H9 (cell line): Measurements from ENCODE around the gene P2RX7. TPM values are rescaled to one million over a fixed set of nuclear protein-coding genes. Genes with fewer than 3 reads are reported as not detected.
A peak's percentile ranks its signal among the peaks of the same experiment; 100 is the strongest.

ENCODE experiments used
- DNase-seq: peaks from one replicate; pipeline ENCODE4 v3.0.0-alpha.2; 2017
- H2AFZ ChIP-seq: one replicate; pipeline ENCODE4 v1.6.1; 2013; ENCODE audit warnings: mild to moderate bottlenecking, low read length, control low read depth, moderate library complexity
- H2AK5ac ChIP-seq: 2 replicates; pipeline ENCODE4 v1.6.1; 2013; ENCODE audit warnings: low read length, control low read depth, mixed read lengths; ENCODE audit not compliant: insufficient read length
- H2BK120ac ChIP-seq: one replicate; pipeline ENCODE4 v1.6.1; 2013; ENCODE audit warnings: low read depth, mild to moderate bottlenecking, low read length, control low read depth, inconsistent platforms; ENCODE audit not compliant: poor library complexity, severe bottlenecking
- H2BK12ac ChIP-seq: 2 replicates; pipeline ENCODE4 v1.6.1; 2013; ENCODE audit warnings: low read length, control low read depth, mixed read lengths, low read depth; ENCODE audit not compliant: insufficient read length
- H2BK15ac ChIP-seq: 2 replicates; pipeline ENCODE4 v1.6.1; 2013; ENCODE audit warnings: low read depth, low read length, control low read depth
- H2BK20ac ChIP-seq: one replicate; pipeline ENCODE4 v1.6.1; 2013; ENCODE audit warnings: low read depth, mild to moderate bottlenecking, low read length, control low read depth, inconsistent platforms; ENCODE audit not compliant: poor library complexity, severe bottlenecking
- H2BK5ac ChIP-seq: 2 replicates; pipeline ENCODE4 v1.6.1; 2013; ENCODE audit warnings: low read length, control low read depth, mixed read lengths; ENCODE audit not compliant: insufficient read length
- H3K14ac ChIP-seq: 2 replicates; pipeline ENCODE4 v1.6.1; 2013; ENCODE audit warnings: low read length, control low read depth; ENCODE audit not compliant: insufficient read depth
- H3K18ac ChIP-seq: 2 replicates; pipeline ENCODE4 v1.6.1; 2013; ENCODE audit warnings: low read depth, mild to moderate bottlenecking, mixed read lengths, low read length, control low read depth; ENCODE audit not compliant: insufficient read length
- H3K23ac ChIP-seq: 2 replicates; pipeline ENCODE4 v1.6.1; 2013; ENCODE audit warnings: low read length, control low read depth, mixed read lengths, low read depth; ENCODE audit not compliant: insufficient read length
- H3K23me2 ChIP-seq: 2 replicates; pipeline ENCODE4 v1.6.1; 2013; ENCODE audit warnings: low read depth, mild to moderate bottlenecking, mixed read lengths, low read length, control low read depth; ENCODE audit not compliant: insufficient read length, poor library complexity, severe bottlenecking
- H3K27ac ChIP-seq: 2 replicates; pipeline ENCODE4 v1.5.1; 2013; ENCODE audit warnings: low read length, control low read depth, mixed read lengths, low read depth; ENCODE audit not compliant: insufficient read length
- H3K27me3 ChIP-seq: 2 replicates; pipeline ENCODE4 v1.6.1; 2013; ENCODE audit warnings: low read length, control low read depth, inconsistent platforms; ENCODE audit not compliant: insufficient read depth
- H3K4ac ChIP-seq: 2 replicates; pipeline ENCODE4 v1.6.1; 2013; ENCODE audit warnings: low read depth, mild to moderate bottlenecking, control low read depth, inconsistent platforms, low read length, moderate library complexity
- H3K4me1 ChIP-seq: 2 replicates; pipeline ENCODE4 v1.6.1; 2013; ENCODE audit warnings: low read length, control low read depth, inconsistent platforms; ENCODE audit not compliant: insufficient read depth
- H3K4me2 ChIP-seq: 2 replicates; pipeline ENCODE4 v1.6.1; 2013; ENCODE audit warnings: low read length, control low read depth, mixed read lengths; ENCODE audit not compliant: insufficient read length, insufficient read depth
- H3K56ac ChIP-seq: 2 replicates; pipeline ENCODE4 v1.6.1; 2013; ENCODE audit warnings: low read depth, mild to moderate bottlenecking, mixed read lengths, low read length, control low read depth; ENCODE audit not compliant: insufficient read length
- H3K79me1 ChIP-seq: 2 replicates; pipeline ENCODE4 v1.6.1; 2013; ENCODE audit warnings: low read depth, mild to moderate bottlenecking, moderate library complexity, low read length, control low read depth, inconsistent platforms; ENCODE audit not compliant: insufficient read depth, poor library complexity, severe bottlenecking
- H3K79me2 ChIP-seq: 2 replicates; pipeline ENCODE4 v1.6.1; 2013; ENCODE audit warnings: low read length, control low read depth, inconsistent platforms; ENCODE audit not compliant: insufficient read depth
- H3K9ac ChIP-seq: 2 replicates; pipeline ENCODE4 v1.6.1; 2013; ENCODE audit warnings: low read length, control low read depth, mixed read lengths; ENCODE audit not compliant: insufficient read length; ENCODE audit errors: extremely low read depth
- H3K9me3 ChIP-seq: one replicate; pipeline ENCODE4 v1.6.1; 2013; ENCODE audit warnings: low read depth, low read length, inconsistent platforms; ENCODE audit not compliant: control insufficient read depth
- H3T11ph ChIP-seq: one replicate; pipeline ENCODE4 v1.6.1; 2013; ENCODE audit warnings: mild to moderate bottlenecking, low read length, control low read depth, inconsistent platforms
- H4K20me1 ChIP-seq: one replicate; pipeline ENCODE4 v1.6.1; 2013; ENCODE audit not compliant: control insufficient read depth, insufficient read length, insufficient read depth
- H4K5ac ChIP-seq: 2 replicates; pipeline ENCODE4 v1.6.1; 2013; ENCODE audit warnings: low read depth, mild to moderate bottlenecking, mixed read lengths, low read length, control low read depth; ENCODE audit not compliant: insufficient read length
- H4K8ac ChIP-seq: replicated peaks from 2 replicates; pipeline ENCODE4 v1.6.1; 2013; ENCODE audit warnings: low read length, control low read depth, mixed read lengths, low read depth; ENCODE audit not compliant: insufficient read length
- H4K91ac ChIP-seq: 2 replicates; pipeline ENCODE4 v1.6.1; 2013; ENCODE audit warnings: low read depth, mild to moderate bottlenecking, moderate library complexity, mixed read lengths, low read length, control low read depth; ENCODE audit not compliant: insufficient read length
- H3K27ac Mint-ChIP-seq, 3 experiments: 2 replicates in 2 of 3; 3 replicates in 1 of 3; pipeline ENCODE4 v1.8.0; 2020 to 2021; ENCODE audit warnings: mixed read lengths in 3 of 3, mild to moderate bottlenecking in 1 of 3, moderate library complexity in 1 of 3
- H3K27me3 Mint-ChIP-seq: 2 replicates; pipeline ENCODE4 v1.8.0; 2021; ENCODE audit warnings: low read depth, mild to moderate bottlenecking, moderate library complexity, mixed read lengths
- H3K36me3 Mint-ChIP-seq, 3 experiments: 2 replicates in 2 of 3; 3 replicates in 1 of 3; pipeline ENCODE4 v1.8.0; 2020 to 2021; ENCODE audit warnings: low read depth in 3 of 3, mixed read lengths in 3 of 3; ENCODE audit not compliant: insufficient read depth in 1 of 3
- H3K4me1 Mint-ChIP-seq, 2 experiments: 2 replicates each; pipeline ENCODE4 v1.8.0; 2020; ENCODE audit warnings: mixed read lengths in 2 of 2
- H3K4me3 Mint-ChIP-seq, 2 experiments: 2 replicates in 1 of 2; 3 replicates in 1 of 2; pipeline ENCODE4 v1.8.0; 2020 to 2021; ENCODE audit warnings: mild to moderate bottlenecking in 2 of 2, mixed read lengths in 2 of 2, moderate library complexity in 1 of 2
- H3K9me3 Mint-ChIP-seq, 2 experiments: 2 replicates in 1 of 2; 3 replicates in 1 of 2; pipeline ENCODE4 v1.8.0; 2020; ENCODE audit warnings: mild to moderate bottlenecking in 2 of 2, mixed read lengths in 2 of 2, moderate library complexity in 1 of 2
- WGBS: extraction: QIAGEN DNeasy Blood & Tissue Kit; methylation state at CpG from one replicate; pipeline ENCODE4 v1.1.7; 2013; ENCODE audit warnings: missing lambda C conversion rate, low lambda C conversion rate, mixed read lengths; ENCODE audit not compliant: insufficient read length; ENCODE audit errors: extremely low coverage; 5-methylcytosine and 5-hydroxymethylcytosine counted together
- total RNA-seq: library from RNA; stranded (reverse); gene quantifications from 2 replicates; pipeline ENCODE4 v1.2.1, GENCODE V29; 2021
- TF ChIP-seq, protein P1 (sequence below): fragments of 200-600 bp; sonication (generic); conservative IDR thresholded peaks from 3 replicates; pipeline ENCODE4 v1.8.0; 2021; ENCODE audit warnings: antibody characterized with exemption, mild to moderate bottlenecking

The P2RX7 gene
- total RNA-seq, 1 experiment from 2014 or later = 0.09 TPM

DNA sequence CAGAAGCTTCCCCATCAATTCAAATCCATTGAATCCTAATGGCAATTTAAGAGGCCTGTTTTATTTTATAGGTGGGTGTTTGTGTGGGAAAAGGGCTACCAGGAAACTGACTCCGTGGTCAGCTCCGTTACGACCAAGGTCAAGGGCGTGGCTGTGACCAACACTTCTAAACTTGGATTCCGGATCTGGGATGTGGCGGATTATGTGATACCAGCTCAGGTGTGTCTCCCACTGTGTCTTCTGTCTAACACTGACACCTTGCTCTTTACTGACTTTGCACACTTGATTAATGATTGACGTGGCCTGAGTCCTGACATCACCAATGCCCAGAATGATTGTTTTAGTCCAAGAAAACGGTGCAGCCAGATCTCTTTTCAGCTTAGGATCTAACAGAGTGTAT lies 84.4 kb downstream of the P2RX7 start:
- Mint-ChIP-seq H3K36me3 (peaks cover 0 to 2% (median 0%) of the 10 kb centered on the region in 3 experiments; a peak in 1 of 7 replicates), H3K27me3 (no peaks in the 10 kb centered on the region), H3K27ac (no peak overlapping the region), H3K4me1 (no peaks in the 10 kb centered on the region), H3K9me3 (no peaks in the 10 kb centered on the region), H3K4me3 (no peak overlapping the region)
- Histone ChIP-seq H3K14ac (no peak overlapping the region), H3K4me2 (no peak overlapping the region), H2AFZ (no peak overlapping the region), H3K9me3 (no peaks in the 10 kb centered on the region), H3K4me1 (no peaks in the 10 kb centered on the region), H2AK5ac (no peak overlapping the region), H4K5ac (no peak overlapping the region), H4K20me1 (no peaks in the 10 kb centered on the region), H3K4ac (no peak overlapping the region), H3K79me1 (no peaks in the 10 kb centered on the region), H3T11ph (no peak overlapping the region), H3K79me2 (no peaks in the 10 kb centered on the region), H3K56ac (no peak overlapping the region), H2BK20ac (no peak overlapping the region), H4K8ac (no peak overlapping the region), H2BK15ac (no peak overlapping the region), H2BK5ac (no peak overlapping the region), H4K91ac (no peak overlapping the region), H2BK120ac (no peak overlapping the region), H3K27ac (no peak overlapping the region), H3K27me3 (no peaks in the 10 kb centered on the region), H3K18ac (no peak overlapping the region), H3K23me2 (no peaks in the 10 kb centered on the region), H2BK12ac (no peak overlapping the region), H3K9ac (no peak overlapping the region), H3K23ac (peak overlapping the region; percentile 17)
- TF ChIP-seq, protein P1, sequence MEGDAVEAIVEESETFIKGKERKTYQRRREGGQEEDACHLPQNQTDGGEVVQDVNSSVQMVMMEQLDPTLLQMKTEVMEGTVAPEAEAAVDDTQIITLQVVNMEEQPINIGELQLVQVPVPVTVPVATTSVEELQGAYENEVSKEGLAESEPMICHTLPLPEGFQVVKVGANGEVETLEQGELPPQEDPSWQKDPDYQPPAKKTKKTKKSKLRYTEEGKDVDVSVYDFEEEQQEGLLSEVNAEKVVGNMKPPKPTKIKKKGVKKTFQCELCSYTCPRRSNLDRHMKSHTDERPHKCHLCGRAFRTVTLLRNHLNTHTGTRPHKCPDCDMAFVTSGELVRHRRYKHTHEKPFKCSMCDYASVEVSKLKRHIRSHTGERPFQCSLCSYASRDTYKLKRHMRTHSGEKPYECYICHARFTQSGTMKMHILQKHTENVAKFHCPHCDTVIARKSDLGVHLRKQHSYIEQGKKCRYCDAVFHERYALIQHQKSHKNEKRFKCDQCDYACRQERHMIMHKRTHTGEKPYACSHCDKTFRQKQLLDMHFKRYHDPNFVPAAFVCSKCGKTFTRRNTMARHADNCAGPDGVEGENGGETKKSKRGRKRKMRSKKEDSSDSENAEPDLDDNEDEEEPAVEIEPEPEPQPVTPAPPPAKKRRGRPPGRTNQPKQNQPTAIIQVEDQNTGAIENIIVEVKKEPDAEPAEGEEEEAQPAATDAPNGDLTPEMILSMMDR = no peak
- DNase-seq = no peak
- no CpG with 5 or more reads among the region's 8 CpGs for WGBS
